Right ventricle myocardium inferior (tissue), 1 donor: ENCODE results near the gene WLS. TPM values are rescaled to one million over a fixed set of nuclear protein-coding genes. Genes with fewer than 3 reads are reported as not detected.

Experiments
- ATAC-seq: fragments of 200-7000 bp; cut with Tn5 transposase; one replicate; pipeline ENCODE4 v1.9.1; 2020; ENCODE audit warnings: mild to moderate bottlenecking, moderate library complexity
- DNase-seq: peaks from one replicate; pipeline ENCODE4 v3.0.0; 2021; ENCODE audit errors: missing footprints
- intact Hi-C: fragments of 100-400 bp; cut with DNase I; formaldehyde crosslinking; loops from one replicate; pipeline ENCODE4 v1.11.0; 2022
- total RNA-seq: library from RNA; stranded (reverse); fragmentation: NEBNext Ultra II Directional; extraction: Animal tissue kit (Norgen Biotek cat#: 25700); gene quantifications from one replicate; pipeline ENCODE4 v1.2.1, GENCODE V29; 2021
- donor health status: DM: no; HTN: yes; CAD: no; lungs with severe emphysema.

WLS gene
- total RNA-seq, 1 donor from 2014 or later, result 97.2 TPM

DNA sequence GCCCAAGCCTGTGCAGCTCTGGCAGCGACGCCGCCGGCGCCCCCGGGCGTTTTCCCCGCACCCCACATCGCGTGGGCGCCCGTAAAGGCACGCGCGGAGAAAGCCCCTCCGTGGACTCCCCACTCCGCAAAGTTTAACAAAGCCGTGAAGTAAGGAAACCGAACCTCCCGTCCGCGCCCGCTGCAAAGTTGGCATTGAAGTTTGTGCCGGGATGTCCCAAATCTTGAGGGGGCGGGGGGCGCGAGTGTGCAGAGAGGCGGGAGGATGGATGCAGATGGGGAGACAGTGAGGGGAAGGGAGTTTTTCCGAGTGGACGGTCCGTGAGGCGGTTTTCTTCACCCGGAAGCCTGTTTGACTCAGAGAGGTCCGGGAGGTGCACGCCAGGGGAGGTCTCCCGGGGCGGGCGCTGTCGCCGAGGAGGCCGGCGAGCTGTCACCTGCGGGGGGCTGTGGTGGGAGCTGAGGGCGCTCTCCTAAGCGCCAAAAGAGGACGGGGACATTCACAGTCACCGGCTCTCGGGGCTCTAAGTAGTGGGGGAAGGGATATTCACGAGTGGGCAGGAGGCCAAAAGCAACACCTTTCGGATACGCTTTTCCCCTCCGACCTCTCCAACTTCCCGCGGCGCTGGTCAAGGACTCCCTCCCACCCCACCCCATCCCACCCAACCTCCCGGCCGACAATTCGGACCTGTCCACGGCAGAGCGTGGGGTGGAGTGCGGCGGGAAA is 1.3 kb downstream of the WLS start:
- peak; percentile 55 for DNase-seq
- ATAC-seq, result peak; percentile 38
- intact Hi-C loops, result loop anchor here (1.0 to 5.0 kb wide), 5 partner anchors 34 to 109 kb away; no protein-coding TSS in a partner anchor

DNA sequence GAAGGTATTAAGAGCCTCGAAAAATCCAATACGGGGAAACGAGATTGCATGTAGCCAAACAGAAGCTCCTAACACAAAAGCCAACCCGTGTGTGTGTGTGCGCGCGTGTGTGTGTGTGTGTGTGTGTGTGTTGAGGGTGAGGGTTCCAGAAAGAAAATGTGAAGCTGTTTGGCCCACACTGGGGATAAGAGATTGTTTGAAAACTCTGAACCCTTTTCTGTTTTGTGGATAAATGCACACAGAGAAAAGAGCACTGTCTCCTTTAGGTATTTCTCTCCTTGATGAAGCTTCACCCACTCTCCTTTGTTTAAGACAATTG is 1.9 kb downstream of the WLS start:
- peak; percentile 63 for DNase-seq
- no peak for ATAC-seq
- intact Hi-C loops, result loop anchor here (2.0 to 5.0 kb wide), 4 partner anchors 56 to 108 kb away; no protein-coding TSS in a partner anchor

DNA sequence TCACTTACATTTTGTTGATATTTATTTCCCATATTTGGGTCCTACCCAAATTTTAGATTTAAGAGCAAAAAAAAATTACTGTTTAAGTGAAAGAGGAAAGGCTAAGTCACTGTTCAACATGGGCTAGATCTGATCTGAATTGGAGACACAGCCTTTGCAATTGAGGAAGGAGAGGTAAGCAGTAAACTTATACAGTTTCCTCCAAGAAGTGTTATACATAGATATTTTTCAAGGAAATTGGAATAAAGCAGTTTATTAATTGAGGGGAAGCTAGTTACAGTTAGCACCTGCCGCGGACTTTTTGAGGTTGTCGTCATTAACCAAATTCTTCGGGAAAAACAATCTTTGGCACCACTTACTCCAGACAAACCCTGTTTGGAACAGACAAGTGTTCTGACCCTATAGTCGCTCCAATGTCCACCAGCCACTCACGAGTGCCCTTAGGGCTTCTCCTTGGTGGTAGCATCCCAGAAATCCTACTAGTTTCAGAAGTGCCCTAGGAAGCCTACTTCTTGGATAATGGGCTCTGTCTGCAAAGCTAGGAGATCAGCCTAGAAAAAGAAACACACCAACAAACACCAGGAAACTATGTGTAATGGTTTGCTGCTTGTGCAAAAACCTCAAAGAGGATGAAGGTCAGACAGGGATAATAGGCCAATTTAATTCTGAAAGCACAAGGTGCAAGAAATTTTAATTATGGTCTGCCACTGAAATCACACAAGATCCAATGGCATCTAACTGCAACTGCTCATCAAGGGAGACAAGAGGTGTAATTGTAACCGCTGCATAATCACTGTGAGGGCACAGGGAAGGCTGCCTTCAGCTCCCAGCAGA is 2.5 kb downstream of the WLS start:
- intact Hi-C loops, result loop anchor here (2.0 to 5.0 kb wide), 4 partner anchors 55 to 108 kb away; no protein-coding TSS in a partner anchor
- DNase-seq (no peak), ATAC-seq (no peak)

DNA sequence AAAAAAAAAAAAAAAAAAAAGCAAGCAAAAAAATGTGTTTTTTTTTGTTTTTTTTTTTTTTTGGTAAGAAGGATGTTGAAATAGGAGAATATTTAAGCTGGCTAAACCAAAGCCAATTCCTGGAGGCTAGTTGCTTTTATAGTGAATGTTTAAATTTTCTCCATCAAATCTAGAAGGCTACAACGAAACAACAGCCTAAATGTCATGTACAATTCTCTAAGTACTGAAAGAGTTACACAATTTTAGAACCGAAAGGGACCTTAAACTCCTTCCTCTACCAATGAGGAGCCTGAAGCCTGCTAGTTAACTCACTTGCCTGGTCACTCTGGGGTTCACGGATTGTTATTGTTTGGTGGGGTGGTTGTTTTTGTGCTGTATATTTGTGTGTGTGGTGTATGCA is 3.5 kb downstream of the WLS start:
- intact Hi-C loops, result no loop called here
- DNase-seq (no peak), ATAC-seq (no peak)

DNA sequence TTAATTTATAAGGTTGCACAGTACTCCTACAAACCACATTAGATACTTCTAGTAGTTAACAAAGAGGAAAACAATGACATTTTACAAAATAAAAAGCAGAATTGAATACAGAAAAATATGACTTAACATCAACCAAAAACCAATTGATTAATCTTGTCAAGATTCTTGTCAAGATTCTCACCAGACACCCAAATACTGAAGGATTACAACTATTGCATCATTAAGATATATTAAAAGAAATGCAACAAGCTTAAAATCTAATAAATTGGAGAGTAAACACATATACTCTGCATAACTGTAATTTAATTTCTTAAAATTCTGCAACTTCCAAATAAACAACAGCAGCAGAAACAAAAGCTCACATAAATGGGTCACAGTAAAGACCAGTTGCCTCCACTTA is 4.7 kb downstream of the WLS start:
- no peak for ATAC-seq
- intact Hi-C loops, result no loop called here

DNA sequence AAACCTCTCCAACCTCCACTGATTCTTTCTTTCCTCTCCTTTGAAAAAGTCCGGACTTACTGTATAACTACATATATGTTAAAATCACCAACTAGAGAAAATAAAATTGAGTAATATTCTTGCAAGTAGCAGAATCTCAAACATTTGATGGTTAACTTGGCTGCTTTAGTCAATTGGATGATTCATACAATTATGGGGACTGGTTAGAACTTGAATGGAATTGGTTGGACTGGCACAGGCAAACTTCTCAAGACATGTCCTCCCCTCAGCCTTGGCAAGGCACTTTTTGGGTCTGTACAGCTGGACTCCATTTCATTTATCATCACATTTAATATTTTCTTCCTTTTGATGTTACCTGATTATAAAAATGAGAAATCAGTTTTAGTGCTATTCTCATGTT is 6.5 kb downstream of the WLS start:
- intact Hi-C loops, result no loop called here

More for the DNA sequence above, 4.7 kb downstream of the WLS start:
- DNase-seq, result no peak

DNA sequence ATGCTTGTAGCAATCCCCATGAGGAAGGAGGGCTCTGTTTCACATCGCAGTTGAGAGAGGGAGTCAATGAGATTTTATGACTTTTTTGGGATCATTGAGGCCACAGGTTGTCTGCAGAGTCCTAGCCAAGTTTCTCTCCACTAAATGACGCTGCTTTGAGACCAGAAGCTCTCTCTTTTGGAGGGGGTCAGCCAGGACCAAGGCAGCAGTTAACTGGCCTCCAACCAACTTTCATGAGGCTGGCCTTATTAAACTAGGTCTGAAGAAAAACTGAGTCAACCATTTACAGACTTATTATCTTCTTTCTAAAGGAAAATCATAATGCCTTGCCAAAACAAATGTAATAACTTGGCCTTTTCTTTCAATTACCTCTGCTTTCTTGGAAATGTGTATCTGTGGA is 8.6 kb downstream of the WLS start:
- ATAC-seq (peak; percentile 96), DNase-seq (no peak)
- intact Hi-C loops, result no loop called here

More for the DNA sequence above, 6.5 kb downstream of the WLS start:
- DNase-seq (no peak), ATAC-seq (no peak)

DNA sequence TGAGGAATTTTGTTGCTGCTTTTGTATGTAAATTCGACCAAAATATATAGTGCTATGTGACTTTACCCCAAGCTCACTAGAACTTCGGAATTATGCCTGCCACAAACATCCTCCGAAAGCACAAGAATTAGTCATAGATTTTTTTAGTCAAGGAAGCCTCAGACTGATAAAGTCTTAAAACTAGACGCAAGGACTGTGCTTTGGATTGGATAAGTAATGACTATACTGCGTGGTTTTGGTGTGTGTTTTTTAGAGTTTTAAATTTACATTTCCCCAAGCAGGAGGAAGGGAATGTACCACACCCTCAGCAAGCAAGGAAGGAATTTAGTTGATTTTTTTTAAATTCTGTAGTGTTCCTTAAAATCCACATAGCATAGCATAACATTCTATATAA is 10.3 kb downstream of the WLS start:
- DNase-seq, result no peak
- ATAC-seq, result no peak
- intact Hi-C loops, result no loop called here

DNA sequence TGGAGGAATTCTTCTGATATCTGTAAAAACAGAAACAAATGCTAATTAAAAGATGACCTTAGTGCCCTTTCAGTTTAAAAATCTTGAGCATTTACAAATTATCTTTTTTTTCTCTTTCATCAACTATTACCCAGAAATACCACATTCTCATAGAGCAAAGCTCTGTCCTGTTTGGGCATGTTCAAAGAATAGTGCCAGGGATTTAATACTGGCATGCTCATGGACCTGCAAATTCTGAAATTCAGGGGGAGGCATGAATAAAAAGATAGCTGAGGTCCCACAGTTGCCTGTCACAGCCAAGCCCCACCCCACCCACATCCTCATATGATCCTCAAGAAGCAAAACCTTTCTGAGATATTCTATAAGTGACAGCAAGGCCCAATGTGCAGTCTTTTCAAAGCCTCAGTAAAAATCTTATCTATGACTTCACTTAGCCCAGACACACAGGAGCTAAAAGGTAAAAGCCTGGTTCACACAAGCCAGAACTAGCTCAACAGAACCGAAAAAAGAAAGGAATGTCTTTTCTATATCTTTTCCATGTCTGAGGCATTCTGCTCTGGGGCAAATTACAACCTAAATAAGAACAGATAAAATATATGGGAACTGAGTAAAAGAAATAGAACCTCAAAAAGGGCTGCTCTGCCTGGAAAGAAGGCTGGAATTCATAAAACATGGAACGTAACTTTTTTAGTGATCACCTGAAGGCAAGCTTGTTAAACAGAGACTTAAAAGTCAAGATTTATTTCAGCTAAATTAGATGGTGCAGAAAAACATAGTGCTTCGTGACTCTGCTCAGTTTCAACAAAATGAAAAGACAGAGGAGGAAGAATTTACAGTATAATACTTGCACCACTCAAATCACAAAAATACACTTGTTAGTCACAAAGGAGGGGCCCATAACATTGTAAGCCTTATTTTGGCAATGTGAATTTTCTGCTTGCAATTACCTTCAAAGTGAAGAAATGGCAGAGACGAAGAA is 11.0 kb downstream of the WLS start:
- intact Hi-C loops, result no loop called here
- DNase-seq (no peak), ATAC-seq (no peak)

DNA sequence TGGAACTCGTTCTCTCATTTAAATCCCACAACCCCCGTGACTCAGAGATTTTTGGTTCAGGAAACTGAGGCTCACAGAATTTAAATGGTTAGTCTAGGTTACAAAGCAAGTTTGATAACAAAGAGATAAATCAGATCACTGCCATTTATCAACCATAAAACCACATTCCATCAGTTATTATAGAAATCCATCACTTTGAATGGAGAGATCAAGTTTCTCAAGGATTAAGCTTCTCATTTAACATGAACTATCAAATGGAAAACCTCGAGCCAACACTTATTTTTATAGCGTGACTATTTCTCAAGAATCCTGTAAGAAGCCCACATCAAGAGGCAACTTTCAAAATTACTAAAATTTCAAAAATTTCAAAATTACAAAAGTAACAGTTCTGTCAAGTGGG is 11.9 kb downstream of the WLS start:
- intact Hi-C loops, result no loop called here
- DNase-seq, result no peak
- no peak for ATAC-seq

DNA sequence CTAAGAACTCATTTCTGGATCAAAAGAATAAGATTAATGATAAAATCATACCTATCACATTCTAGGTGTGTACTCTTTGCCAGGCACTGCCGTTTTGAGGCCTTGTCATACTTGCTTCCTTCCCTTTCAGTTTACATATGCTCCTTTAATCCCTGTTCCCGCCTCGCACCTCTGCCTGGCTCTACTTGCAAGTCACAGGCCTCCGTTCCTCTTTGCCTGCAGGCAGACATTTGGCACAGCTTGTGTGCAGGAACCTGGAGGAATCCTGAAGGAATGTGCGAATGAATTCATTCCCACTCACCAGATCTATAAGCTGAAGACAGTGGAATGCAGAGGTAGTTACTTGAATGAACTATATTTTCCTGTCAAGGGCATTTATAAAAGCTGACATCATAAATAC is 13.8 kb downstream of the WLS start:
- ATAC-seq (no peak), DNase-seq (no peak)
- intact Hi-C loops, result no loop called here

DNA sequence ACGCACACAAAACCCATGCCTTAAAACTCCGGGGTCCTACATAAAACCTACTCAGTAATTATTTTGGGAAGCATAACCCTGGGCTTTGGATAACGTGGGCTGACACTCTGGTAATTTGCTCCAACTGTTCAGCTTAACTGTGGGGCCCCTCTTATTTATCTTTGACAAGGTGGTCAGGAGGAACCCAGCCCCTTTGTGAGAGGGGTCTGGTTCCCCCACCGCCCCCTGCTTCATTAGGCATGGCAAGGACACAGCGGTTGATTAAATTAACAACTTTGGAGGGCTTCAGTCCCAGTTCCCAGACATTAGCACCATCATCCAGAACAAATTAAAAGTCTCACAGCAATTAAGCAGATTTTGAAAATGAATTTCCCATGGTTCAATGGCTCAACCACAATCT is 14.7 kb downstream of the WLS start:
- DNase-seq (no peak), ATAC-seq (no peak)
- intact Hi-C loops, result no loop called here

DNA sequence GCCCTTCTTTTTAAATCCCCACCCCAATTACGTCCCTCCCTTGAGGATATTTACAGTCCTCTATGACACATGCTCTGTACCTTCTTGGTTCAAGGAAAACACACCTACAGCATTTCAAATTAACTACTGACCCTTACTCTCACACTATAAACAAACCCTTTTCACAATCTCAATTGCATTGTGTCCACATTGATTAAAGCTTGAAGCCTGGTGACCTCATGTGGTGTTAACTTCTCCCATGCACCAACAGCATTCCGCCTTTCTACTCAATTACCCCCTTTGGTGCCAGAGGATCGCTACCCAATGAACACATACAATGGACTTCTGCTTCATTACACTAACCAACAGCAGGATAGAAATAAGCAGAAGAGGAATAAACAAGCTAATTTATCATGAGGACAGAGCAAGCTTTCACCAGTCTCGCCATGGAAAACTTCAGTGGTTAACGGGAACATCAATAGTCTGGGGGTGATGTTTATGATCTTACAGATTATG is 15.2 kb downstream of the WLS start:
- intact Hi-C loops, result no loop called here
- no peak for ATAC-seq
- DNase-seq, result no peak

DNA sequence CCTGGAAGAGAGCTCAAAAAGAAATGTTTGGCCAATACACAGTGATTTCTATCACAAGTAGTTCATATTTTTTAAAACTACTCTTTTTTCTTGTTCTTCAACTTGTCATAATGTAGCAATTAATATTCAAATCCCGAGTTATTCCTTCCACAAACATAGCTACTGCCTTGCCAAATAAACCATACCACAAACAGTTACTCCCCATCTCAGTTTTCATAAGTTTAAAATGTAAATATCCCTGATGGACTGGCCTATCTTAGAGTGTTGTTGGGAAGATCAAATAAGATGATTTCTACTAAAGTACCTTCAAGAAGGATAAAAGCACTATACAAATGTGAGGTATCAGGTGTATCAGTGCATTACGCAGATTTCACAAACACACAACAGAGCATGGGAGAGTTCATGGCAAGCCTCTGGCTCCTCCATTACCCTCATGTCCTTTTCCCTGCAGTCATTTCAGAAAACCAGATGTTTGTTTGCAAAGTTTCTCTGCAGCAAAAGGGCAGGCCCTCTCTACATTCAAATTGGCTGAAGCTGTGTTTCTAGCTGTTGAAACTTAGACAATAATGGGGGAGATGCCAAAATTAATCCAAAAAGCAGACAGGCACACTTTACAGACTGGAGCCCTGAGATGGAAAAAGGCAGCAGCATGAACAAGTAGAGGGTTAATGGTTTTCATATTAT is 16.1 kb downstream of the WLS start:
- intact Hi-C loops, result no loop called here
- DNase-seq (no peak), ATAC-seq (no peak)

DNA sequence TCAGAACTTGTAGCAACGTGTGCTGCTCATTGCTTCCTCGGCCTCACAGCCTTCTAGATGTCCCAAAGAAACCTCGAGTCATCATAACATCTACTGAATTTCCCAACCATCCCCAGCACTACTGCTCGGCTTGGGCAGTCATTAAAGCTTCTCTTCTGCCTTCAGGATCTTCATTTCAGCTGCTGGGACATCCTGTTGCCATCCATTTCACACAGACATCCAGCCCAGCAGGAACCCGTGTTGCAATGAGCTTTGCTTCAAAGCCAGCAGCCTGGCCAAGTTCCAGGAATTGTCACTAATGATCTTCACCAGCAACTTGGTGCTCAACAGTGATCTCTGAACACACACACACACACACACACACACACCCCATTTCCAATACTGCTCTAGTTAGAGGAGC is 18.5 kb downstream of the WLS start:
- intact Hi-C loops, result no loop called here
- DNase-seq, result peak; percentile 84
- peak; percentile 88 for ATAC-seq

DNA sequence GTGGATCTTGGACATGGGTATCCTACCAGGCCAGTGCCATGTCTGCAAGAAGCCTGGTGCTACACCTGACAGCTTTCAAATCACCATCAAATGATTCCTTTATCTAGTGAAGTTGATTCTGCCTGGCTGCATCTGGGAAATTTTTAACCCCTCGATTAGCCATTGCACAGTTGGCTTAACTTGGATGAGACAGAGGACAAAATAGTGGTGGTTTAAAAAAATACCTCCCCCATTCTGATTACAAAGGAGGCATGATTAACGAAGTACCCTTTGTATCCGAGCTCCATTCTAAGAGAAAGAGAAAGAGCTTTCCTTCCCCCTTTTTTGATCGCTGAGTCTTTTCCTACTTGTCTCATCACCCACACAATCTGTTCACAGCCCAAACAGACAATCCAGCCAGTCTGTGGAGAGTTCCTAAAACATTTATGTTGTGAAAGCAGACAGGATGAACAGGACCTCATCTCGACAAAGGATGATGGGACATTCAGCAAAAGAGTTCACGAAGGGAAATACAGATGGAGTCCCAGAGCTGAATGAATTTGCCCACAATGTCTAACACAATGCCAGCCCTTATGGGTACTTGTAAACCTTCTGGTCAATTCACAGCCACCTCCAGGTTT is 20.5 kb downstream of the WLS start:
- intact Hi-C loops, result no loop called here
- ATAC-seq (no peak), DNase-seq (no peak)

DNA sequence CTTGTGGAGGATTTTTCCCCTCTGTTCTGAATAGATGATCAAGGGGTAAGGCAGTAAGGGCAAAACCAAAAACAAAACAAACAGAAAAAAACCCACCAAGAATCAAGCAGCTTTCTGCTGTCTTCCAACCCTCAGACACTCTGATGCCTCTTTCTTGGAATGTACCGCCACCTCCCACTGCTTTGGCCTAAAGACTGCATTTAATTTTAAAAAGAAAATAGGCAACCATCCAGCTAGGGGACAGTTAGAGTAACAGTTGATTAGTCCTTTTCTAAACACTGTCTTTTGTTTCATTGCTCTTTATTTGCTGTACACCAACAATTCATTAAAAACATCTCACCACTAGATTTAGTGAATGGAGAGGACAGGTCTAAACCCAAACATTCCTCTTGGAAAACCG is 21.5 kb downstream of the WLS start:
- DNase-seq (no peak), ATAC-seq (no peak)
- intact Hi-C loops, result no loop called here

DNA sequence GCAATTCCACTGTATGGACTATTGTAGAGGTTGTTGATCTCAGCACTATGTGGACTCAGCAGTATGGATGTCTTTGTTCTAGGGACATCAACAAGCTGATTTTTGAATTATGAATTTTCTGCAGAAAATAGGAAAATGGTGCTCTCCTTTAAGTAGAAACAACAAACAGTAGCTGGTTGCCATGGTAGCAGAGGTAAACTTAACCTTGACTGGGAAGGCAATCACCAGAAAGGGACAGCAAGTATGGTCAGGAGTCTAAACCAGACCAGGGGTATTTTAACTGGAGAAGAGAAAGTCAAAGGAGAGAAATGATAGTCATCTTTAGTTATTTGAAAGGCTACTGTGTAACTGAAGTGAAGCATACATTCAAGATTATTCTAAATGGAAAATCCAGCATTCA is 22.3 kb downstream of the WLS start:
- intact Hi-C loops, result no loop called here
- no peak for DNase-seq
- no peak for ATAC-seq
